H1 (cell line): Measurements from ENCODE around the gene HSP90B1. TPM values are rescaled to one million over a fixed set of nuclear protein-coding genes. Genes with fewer than 3 reads are reported as not detected.

Experiments
- CHD2 ChIP-seq: IDR thresholded peaks from 2 replicates; pipeline ENCODE4 v1.6.1; 2012; ENCODE audit warnings: low read length, improper control_type of control experiment
- SP2 ChIP-seq: IDR thresholded peaks from 2 replicates; pipeline ENCODE4 v1.6.1; 2012; ENCODE audit warnings: mild to moderate bottlenecking, low read length, inconsistent platforms
- SP4 ChIP-seq: IDR thresholded peaks from 2 replicates; pipeline ENCODE4 v1.6.1; 2012; ENCODE audit warnings: low read length, inconsistent platforms
- SRF ChIP-seq: IDR thresholded peaks from 2 replicates; pipeline ENCODE4 v1.6.1; 2011; ENCODE audit warnings: mild to moderate bottlenecking, low read depth, low read length, moderate library complexity
- ZNF274 ChIP-seq: IDR thresholded peaks from 2 replicates; pipeline ENCODE4 v1.7.0; 2012; ENCODE audit warnings: low read length, borderline replicate concordance; ENCODE audit errors: extremely low read depth
- polyA plus RNA-seq, 7 experiments: library from polyadenylated mRNA; depleted of rRNA in 3 of 7; stranded (reverse) in 5 of 7; unstranded in 2 of 7; fragments of >200 nt in 5 of 7; fragments of 200-250 nt in 2 of 7; gene quantifications; 1 replicate in 5 of 7; 2 replicates in 1 of 7; 4 replicates in 1 of 7; pipeline versions ENCODE4 v1.2.1 to v1.2.3, GENCODE V29; 2011 to 2013; ENCODE audit warnings: missing spikeins in 2 of 7, mixed read lengths in 2 of 7
- total RNA-seq: library from RNA; stranded (reverse); fragmentation: NEBNext Ultra II Directional; extraction: Animal tissue kit (Norgen Biotek cat#: 25700); gene quantifications from 2 replicates; pipeline ENCODE4 v1.2.1, GENCODE V29; 2021
- TF ChIP-seq, protein P1 (sequence below), 3 experiments: IDR thresholded peaks; 1 replicate in 2 of 3; 2 replicates in 1 of 3; pipeline versions ENCODE4 v1.5.1 to v1.6.1; 2011; ENCODE audit warnings: low read length in 3 of 3, mild to moderate bottlenecking in 3 of 3, inconsistent platforms in 2 of 3, low read depth in 1 of 3, moderate library complexity in 1 of 3; ENCODE audit not compliant: insufficient read depth in 1 of 3; ENCODE audit errors: control extremely low read depth in 1 of 3
- TF ChIP-seq, protein P2 (sequence below): IDR thresholded peaks from 2 replicates; pipeline ENCODE4 v1.6.1; 2012; ENCODE audit warnings: low read length, inconsistent platforms

The HSP90B1 gene
- total and polyA plus RNA-seq, 2 of the 8 experiments (the other 6 are each of a cell fraction or from before 2014, with no cell fraction given) = 161 to 847 TPM

GRCh38 chr12:103886195-103886797 is 43.9 kb upstream of the HSP90B1 start (continued):
- TF ChIP-seq, protein P1, sequence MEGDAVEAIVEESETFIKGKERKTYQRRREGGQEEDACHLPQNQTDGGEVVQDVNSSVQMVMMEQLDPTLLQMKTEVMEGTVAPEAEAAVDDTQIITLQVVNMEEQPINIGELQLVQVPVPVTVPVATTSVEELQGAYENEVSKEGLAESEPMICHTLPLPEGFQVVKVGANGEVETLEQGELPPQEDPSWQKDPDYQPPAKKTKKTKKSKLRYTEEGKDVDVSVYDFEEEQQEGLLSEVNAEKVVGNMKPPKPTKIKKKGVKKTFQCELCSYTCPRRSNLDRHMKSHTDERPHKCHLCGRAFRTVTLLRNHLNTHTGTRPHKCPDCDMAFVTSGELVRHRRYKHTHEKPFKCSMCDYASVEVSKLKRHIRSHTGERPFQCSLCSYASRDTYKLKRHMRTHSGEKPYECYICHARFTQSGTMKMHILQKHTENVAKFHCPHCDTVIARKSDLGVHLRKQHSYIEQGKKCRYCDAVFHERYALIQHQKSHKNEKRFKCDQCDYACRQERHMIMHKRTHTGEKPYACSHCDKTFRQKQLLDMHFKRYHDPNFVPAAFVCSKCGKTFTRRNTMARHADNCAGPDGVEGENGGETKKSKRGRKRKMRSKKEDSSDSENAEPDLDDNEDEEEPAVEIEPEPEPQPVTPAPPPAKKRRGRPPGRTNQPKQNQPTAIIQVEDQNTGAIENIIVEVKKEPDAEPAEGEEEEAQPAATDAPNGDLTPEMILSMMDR (IDR thresholded peaks at IDR 0.05; ENCODE audit: control extremely low read depth in 1 of 3, insufficient read depth in 1 of 3, low read depth in 1 of 3, low read length in 3 of 3) = no peak
- TF ChIP-seq CHD2 (no peak), SRF (no peak), ZNF274 (no peak), SP2 (no peak), SP4 (no peak)
- TF ChIP-seq, protein P2, sequence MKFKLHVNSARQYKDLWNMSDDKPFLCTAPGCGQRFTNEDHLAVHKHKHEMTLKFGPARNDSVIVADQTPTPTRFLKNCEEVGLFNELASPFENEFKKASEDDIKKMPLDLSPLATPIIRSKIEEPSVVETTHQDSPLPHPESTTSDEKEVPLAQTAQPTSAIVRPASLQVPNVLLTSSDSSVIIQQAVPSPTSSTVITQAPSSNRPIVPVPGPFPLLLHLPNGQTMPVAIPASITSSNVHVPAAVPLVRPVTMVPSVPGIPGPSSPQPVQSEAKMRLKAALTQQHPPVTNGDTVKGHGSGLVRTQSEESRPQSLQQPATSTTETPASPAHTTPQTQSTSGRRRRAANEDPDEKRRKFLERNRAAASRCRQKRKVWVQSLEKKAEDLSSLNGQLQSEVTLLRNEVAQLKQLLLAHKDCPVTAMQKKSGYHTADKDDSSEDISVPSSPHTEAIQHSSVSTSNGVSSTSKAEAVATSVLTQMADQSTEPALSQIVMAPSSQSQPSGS = no peak
